GM12878 (cell line): ENCODE data around the gene PHACTR1.

ENCODE experiments used
- CBX5 ChIP-seq: sonication (generic); IDR thresholded peaks from 2 replicates; pipeline ENCODE4 v1.6.1; 2016; ENCODE audit warnings: low read depth, moderate library complexity, mild to moderate bottlenecking, inconsistent platforms
- CREB1 ChIP-seq: IDR thresholded peaks from 2 replicates; pipeline ENCODE4 v1.6.1; 2012; ENCODE audit warnings: low read depth, mild to moderate bottlenecking, inconsistent platforms
- SIX5 ChIP-seq: IDR thresholded peaks from 2 replicates; pipeline ENCODE4 v1.6.1; 2011; ENCODE audit warnings: mild to moderate bottlenecking, low read depth, low read length, moderate library complexity; ENCODE audit not compliant: severe bottlenecking
- ZNF24 ChIP-seq: fragments of 450-650 bp; IDR thresholded peaks from 2 replicates; pipeline ENCODE4 v1.6.1; 2017; ENCODE audit warnings: antibody characterized with exemption, mild to moderate bottlenecking

- TF ChIP-seq CREB1 (no peak), SIX5 (no peak), ZNF24 (no peak), CBX5 (no peak)
These were observed 346.8 kb downstream of the PHACTR1 start for GRCh38 chr6:13063300-13063918.
